Gastroesophageal sphincter (tissue), 3 donors: Measurements from ENCODE around the gene LMX1B.

Experiments used
- CTCF ChIP-seq, 4 experiments: fragments of 200-600 bp in 2 of 4; fragments of 450-650 bp in 2 of 4; sonication (generic) in 1 of 4; IDR thresholded peaks; one replicate each; pipeline ENCODE4 v1.5.1; 2017 to 2019; ENCODE audit warnings: antibody characterized with exemption in 4 of 4, mild to moderate bottlenecking in 2 of 4, moderate library complexity in 2 of 4
- EP300 ChIP-seq: sonication (generic); formaldehyde crosslinking; IDR thresholded peaks from one replicate; pipeline ENCODE4 v1.6.1; 2017; ENCODE audit warnings: antibody characterized with exemption, mild to moderate bottlenecking
- POLR2A ChIP-seq, 2 donors: fragments of 450-650 bp; IDR thresholded peaks; one replicate each; pipeline ENCODE4 v1.6.1; 2017; ENCODE audit warnings: antibody characterized with exemption in 2 of 2, mild to moderate bottlenecking in 2 of 2, moderate library complexity in 1 of 2
- POLR2AphosphoS5 ChIP-seq: sonication (generic); formaldehyde crosslinking; IDR thresholded peaks from one replicate; pipeline ENCODE4 v1.6.1; 2017; ENCODE audit warnings: antibody characterized with exemption

GRCh38 chr9:126586236-126586635 is 27.5 kb upstream of the LMX1B start:
- TF ChIP-seq CTCF (IDR thresholded peaks at IDR 0.05), result no peak
- TF ChIP-seq POLR2A (IDR thresholded peaks at IDR 0.05), result no peak
- no peak for TF ChIP-seq POLR2AphosphoS5
- no peak for TF ChIP-seq EP300
